ENCODE data around the gene RPTOR. TPM values are rescaled to one million over a fixed set of nuclear protein-coding genes. Genes with fewer than 3 reads are reported as not detected.

Gene RPTOR
- total RNA-seq, 1 donor from 2014 or later = 21.8 TPM

DNA sequence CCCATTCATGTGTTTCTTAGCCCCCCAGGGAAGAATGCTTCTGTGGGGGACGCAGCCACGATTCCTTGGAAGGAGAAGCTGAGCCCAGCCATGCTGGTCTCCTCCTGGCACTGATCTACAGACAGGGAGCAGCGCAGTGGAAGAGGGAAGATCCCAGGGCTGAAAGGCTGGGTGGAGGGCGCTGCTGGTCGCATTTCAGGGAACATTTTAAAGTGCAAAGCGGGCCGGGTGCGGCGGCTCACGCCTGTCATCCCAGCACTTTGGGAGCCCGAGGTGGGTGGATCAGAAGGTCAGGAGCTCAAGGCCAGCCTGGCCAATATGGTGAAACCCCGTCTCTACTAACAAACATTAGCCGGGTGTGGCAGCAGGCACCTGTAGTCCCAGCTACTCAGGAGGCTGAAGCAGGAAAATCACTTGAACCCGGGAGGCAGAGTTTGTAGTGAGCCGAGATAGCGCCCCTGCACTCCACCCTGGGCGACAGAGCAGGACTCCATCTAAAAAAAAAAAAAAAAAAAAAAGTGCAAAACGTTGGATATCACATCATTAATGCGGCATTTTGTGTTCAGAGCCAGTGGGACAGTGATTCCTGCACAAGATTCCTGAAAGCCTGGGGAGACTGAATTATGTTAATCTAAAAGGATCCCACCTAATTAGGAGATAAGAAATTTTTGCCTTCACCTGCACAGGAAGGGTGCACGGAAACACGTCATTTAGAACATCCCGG lies 446.4 kb downstream of the RPTOR start:
- DNase-seq = no peak

DNA sequence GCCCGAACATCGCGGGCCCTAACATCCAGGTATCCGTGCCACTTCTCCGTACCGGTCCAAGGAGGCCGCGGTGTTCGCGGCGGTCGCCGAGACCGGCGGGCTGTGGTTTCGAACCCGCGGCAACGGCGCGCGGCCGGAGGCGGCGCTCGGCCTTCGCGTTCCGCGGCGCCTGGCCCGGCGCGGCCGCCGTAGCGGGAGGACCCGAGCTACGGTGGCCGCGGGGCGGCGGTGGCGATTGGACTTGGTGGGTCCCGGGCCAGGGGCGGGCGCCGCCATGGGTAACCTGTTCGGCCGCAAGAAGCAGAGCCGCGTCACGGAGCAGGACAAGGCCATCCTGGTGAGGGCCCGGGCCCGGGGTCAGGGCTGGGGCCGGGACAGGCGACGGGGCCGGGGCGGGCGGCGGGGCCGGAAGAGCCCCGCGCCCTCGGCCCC lies 447.0 kb downstream of the RPTOR start, which contains the start of gene CHMP6:
Gene CHMP6 (plus strand): TSS at position 197 of the 432 bp plus-strand sequence. CDS start 78 bp downstream, at position 275.
- peak; percentile 86 for DNase-seq

DNA sequence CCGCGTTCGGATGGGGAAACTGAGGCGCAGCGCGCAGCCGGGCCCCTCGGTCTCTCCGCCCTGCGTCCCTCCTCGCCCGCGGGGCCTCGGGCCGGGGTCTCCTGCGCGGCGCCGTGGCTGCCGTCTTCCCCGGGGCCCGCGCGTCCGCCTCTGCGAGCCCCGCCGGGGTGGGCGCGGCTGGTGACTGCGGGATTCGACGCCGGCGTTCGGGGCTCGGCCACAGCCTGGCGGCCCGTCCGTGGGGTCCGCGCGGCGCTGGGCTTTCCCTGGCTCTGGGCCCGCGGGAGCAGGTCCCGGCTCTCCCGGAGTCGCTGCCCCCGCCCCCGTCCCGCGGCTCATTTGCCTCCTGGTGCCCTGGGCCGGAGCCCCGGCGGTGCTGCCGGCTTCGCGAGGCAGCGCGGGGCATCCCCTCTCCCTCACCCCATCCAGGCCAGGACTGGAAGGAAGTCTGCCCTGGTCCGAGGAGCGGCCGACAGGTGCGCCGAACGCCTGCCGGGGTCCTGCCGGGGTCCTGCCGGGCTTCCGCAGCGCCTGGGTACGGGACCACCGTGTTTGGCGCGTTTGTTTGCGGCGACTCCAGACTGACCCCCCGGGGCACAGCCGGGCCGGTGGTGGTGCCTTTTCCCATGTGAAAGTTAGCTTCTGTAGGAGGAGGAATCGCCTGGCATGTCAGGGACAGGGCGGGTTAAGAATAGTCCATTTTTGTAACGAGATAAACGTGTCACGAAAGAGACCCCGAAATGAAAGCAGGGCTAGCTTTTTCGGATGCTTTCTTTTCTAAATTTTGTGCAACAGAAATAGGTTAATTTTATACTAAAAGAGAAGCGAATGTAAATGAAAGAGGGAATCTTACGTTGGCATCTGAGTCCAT lies 447.7 kb downstream of the RPTOR start:
- no peak for DNase-seq

GRCh38 chr17:80992948-80993624 lies 448.4 kb downstream of the RPTOR start:
- no peak for DNase-seq

DNA sequence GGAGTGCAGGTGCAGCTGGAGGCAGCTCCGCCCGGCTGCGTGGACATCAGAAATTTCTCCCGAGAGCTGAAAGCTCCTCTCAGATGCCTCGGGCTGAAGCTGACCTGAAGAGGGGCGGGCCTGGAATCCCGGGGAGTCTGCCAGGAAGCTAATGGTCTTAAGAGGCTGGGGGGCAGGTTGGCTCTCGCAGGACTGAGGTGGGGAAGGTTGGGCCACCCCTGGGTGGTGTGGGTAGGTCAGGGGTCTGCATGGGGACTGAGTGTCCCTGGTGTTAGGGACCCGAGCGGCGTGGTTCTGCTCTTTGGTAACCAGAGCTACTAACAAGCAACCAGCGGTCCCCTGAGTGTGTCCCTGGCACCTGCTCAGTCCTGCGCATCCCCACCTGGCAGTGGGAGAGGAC lies 450.5 kb downstream of the RPTOR start:
- DNase-seq = no peak

DNA sequence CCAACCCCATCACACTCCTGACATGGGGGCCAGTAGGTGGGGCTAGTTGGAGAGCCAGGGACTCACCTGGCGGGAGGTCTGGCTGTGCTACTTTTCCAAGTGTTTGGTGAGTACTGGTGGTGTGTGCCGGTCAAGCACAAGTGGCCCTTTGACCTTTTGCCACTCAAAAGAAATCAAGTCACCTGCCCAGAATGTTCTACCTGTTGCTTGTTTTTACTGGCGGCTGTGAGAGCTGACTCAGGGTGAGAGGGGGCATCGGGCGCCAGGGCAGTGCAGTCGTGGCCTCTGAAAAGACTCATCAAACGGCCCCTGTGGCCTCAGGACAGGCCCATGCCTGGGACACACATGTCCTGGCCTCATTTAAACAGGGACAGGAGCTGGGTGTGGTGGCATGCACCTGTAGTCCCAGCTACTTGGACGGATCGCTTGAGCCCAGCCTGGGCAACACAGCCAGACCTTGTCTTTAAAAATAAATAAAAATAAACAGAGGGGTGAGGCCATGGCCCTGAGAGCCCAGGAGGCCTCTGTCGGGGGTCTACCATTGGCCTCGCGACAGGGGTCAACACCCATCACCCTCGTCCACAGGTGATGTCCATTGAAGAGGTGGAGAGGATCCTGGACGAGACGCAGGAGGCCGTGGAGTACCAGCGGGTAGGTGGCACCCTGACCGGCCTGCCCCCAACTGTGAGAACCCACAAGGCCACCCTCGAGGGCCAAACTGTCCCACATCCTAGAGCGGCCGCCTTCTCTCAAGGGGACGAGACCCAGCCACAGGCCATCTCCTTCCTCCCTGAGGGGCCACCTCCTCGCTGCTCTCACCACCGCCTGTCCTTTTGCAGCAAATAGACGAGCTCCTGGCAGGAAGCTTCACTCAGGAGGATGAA lies 452.0 kb downstream of the RPTOR start:
- no peak for DNase-seq

- DNase-seq = no peak
Observed at GRCh38 chr17:80997424-80998117, 452.9 kb downstream of the RPTOR start.

DNA sequence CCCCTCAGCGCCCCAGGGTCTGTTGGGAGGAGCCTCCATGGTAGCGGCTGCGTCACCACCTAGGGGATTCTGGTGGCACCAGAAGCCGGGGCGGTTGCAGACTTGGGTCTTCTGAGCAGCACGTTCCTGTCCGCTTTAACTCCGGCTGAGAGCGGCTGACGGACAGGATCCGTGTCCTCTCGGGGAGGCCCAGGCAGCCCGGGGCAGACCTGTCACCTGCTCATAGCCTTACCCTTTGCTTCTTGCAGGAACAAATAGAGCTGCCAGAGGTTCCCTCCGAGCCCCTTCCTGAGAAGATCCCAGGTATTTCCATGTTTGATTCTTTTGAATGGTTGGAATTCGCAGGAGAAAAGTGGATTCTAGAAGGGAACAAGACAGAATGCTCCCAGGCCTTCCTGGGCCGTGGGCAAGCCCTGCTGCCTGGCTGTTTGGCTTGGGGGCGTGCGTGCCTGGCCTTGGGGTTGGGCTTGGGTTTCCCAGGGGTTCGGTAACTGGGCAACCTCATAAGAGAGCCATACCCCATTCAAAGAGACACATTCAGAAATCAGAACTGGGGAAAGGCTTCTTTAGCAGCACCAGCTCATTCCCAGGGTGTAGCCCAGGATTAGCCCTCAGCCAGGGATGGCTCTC lies 453.6 kb downstream of the RPTOR start:
- DNase-seq = no peak

DNA sequence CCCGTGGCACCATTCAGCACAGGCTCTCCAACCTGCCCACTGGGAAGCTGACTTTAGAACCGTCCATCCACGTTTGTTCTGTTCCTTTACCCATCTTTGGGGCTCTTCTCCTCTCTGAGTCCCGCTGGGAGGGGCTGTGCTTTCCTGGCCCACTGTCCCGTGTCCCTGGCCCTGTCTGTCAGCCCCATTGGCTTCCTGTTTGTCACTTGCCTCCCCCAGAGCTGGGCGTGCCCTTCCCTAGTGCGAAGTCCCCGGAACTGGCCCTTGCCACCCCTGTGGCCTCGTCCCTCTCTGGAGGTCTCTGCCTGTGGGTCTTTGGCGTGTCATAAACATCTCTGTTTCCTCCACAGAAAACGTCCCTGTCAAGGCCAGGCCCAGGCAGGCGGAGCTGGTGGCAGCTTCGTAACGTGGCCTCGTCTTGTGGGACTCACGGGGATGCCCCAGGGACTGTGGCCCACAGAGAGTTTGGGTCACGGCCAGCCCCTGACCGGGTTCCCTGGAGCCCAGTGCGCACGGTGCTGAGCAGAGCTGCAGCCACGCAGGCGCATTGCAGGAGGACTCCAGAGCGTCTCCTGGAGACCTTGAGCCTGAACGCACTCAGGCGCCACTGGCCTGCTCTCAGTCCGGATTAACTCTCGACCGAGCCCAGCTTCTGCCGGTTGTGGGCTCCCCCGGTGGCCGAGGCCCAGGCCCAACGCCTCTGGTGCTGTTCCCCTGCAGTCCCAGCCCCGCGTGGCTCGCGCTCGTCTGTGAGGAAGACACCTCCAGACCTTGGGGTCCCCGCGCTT lies 454.3 kb downstream of the RPTOR start:
- DNase-seq = no peak

GRCh38 chr17:80999536-81000333 lies 455.1 kb downstream of the RPTOR start:
- DNase-seq = no peak

GRCh38 chr17:81000334-81000630 lies 455.6 kb downstream of the RPTOR start:
- no peak for DNase-seq

GRCh38 chr17:81000631-81001357 lies 456.2 kb downstream of the RPTOR start:
- DNase-seq = no peak

DNA sequence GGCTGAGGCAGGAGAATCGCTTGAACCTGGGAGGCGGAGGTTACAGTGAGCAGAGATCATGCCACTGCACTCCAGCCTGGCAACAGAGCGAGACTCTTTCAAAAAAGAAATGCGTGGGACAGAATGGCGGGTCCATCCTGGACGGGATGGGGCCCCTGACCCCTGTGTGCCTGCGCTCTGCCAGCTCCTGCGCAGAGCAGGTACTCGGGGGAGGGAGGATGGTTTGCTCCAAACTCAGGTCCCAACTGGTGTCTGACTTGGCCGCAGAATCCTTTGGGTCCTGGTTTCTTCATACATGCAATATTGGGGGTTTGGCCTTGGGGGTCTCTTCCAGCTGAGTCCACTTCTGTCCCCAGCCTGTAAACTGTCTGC lies 457.4 kb downstream of the RPTOR start:
- DNase-seq = no peak

DNA sequence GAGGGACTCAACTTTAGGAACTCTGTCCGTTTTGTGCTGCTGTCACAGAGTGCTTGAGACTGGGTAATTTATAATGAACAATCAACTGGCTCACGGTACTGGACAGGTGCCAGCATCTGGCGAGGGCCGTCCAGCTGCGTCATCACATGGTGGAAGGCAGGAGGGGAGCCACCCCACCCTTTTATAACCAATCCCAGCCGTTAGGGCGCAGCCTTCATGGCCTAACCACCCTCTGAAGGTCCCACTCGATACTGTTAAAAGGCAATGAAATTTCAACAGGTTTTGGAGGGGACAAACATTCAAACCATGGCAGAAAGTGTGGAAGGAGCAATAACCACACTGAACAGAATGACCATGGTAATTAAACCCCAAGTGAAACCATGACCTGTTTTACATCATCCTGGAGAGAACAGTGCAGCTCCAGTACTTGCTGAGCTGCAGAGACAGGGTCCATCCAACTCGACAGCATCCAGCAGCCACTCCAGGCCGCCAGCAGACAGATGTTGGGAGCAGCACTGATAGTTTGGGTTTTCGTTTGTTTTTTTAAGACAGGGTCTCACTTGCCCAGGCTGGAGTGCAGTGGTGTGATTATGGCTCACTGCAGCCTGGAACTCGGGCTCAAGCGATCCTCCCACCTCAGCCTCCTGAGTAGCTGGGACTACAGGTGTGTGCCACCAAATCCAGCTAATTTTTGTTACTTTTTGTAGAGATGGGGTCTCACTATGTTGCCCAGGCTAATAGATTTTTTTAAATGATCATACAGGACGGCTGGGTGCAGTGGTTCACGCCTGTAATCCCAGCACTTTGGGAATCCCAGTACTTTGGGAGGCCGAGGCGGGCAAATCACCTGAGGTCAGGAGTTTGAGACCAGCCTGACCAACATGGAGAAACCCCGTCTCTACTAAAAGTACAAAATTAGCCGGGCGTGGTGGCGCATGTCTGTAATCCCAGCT lies 458.0 kb downstream of the RPTOR start:
- peak; percentile 76 for DNase-seq

GRCh38 chr17:81003711-81004475 lies 459.3 kb downstream of the RPTOR start:
- no peak for DNase-seq

DNA sequence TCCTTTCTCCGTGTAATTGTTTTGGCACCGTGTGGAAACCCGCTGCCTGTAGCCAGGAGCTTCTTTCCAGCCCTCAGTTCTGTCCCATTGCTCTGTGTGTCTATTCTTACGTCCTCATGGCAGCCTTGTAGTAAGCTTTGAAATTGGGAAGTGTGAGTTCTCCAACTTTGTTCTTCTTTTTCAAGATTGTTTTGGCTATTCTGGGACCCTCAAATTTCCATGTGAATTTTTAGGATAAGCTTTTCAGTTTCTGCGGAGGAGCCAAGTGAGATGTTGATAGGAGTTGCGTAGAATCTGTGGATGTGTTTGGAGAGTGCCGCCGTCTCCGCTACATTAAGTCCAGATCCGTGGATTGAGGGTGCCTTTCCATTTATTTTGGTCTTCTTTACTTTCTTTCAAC lies 462.3 kb downstream of the RPTOR start:
- DNase-seq = no peak

GRCh38 chr17:81008140-81008539 lies 463.5 kb downstream of the RPTOR start:
- DNase-seq = no peak

All from dermis blood vessel endothelial cell (primary cell).